ENCODE results near the gene FIZ1.

FIZ1 gene

DNA sequence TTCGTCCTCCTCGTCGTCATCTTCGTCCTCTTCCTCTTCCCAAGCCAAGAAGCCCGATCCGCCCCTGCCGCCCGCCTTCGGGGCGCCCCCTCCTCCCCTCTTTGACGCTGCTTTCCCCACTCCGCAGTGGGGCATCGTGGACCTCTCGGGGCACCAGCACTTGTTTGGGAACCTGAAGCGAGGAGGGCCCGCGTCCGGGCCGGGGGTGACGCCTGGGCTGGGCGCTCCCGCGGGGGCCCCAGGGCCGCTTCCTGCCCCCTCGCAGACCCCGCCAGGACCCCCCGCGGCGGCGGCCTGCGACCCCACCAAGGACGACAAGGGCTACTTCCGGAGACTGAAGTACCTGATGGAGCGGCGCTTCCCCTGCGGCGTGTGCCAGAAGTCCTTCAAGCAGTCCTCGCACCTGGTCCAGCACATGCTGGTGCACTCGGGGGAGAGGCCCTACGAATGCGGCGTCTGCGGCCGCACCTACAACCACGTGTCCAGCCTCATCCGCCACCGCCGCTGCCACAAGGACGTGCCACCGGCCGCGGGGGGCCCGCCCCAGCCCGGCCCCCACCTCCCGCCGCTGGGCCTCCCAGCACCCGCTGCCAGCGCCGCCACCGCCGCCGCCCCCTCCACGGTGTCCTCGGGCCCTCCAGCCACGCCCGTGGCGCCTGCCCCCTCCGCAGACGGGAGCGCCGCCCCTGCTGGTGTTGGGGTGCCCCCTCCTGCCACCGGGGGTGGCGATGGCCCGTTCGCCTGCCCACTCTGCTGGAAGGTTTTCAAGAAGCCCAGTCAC, 14.8 kb upstream of the FIZ1 start:
- DNase-seq (ENCODE audit: low read depth in 3 of 3), result no peak

- DNase-seq (ENCODE audit: low read depth in 3 of 3), result no peak
Observed at GRCh38 chr19:55613396-55613795, 14.1 kb upstream of the FIZ1 start.

DNA sequence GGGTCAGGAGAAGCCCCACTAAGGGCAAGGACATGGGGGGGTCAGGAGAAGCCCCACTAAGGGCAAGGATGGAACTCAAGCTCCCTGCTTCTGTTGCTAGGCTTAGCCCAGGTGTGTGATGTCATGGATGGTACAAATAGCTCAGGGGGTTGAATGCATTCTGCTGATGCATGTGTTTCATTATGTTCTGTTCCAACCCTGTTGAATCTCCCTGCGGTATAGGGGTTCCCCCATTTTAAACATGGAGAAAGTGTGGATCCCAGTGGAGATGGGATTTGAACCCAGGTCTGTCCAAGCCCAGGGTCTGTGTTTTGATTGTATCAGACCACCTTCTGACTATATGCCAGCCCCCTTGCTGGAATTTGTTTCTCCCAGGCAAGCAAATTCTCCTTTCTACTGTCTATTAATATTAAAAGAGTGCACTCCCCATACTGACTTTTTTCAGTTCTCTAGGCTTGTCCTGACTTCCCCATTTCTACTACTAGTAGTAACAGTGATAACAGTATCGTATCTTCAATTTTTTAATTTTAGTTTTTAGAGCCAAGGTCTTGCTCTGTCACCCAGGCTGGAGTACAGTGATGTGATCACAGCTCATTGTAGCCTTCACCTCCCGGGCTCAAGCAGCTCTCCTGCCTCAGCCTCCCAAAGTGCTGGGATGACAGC, 12.8 kb upstream of the FIZ1 start:
- DNase-seq (ENCODE audit: low read depth in 3 of 3), result no peak

DNA sequence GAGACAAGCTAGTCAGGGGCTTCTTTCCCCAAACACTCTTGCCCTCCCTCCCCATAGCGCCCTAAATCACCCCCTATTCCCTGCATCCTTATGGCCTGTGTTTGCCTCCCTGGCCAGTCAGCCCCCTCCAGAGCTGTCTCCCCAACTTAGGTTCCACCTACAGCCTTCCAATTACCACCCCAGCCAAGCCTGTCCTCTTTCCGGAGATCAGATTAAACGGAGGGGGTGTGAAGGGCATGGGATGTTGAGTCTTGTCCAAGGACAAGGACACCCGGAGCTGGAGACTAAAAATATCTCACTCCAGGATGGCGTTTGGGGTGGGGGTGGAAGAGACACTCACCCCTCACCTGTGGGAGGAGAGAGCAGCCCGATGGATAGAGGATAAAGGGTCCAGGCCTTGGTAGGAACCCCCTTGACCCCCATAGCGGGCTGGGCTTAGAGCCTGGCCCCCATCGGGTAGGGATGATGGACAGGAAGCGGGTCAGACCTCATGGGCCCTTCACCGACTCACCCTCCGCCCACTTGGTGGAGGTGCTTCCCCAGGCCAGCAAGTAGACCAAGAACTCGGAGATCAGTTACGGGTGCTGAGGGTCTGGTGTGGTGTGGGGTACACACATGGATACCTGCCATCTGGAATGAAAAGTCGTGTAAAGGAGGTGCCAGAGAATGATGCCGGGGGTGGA, 12.1 kb upstream of the FIZ1 start:
- DNase-seq (ENCODE audit: low read depth in 3 of 3), result no peak

- DNase-seq (ENCODE audit: low read depth in 3 of 3), result no peak
Observed at GRCh38 chr19:55609326-55609725, 10.0 kb upstream of the FIZ1 start.

DNA sequence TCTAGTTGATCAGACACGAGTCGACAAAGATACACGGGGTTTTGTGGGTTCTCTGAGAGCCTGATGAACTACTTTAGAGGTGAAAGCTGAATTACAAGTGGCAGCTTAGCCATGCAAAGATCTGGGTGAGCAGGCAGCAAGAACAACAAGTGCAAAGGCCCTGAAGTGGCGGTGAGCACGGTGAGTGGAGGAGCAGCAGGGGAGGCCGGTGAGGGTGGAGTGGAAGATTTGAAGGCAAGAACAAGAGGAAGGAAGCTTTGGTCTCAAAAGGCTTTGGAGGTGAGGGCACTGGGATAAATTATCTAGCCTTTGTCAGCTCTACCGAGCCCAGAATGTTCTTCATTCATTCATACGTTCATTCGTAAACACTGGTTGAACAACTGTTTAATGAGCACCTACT, 7.5 kb upstream of the FIZ1 start:
- DNase-seq (ENCODE audit: low read depth in 3 of 3), result no peak

- no peak for DNase-seq (ENCODE audit: low read depth in 3 of 3)
Observed at GRCh38 chr19:55606471-55606787, 7.1 kb upstream of the FIZ1 start.

GRCh38 chr19:55605637-55606470, 6.5 kb upstream of the FIZ1 start, which contains the start of gene ZNF865:
TSS of gene ZNF865 (plus strand) at chr19:55605647. CDS start at chr19:55613619, 7,972 bp downstream.
- DNase-seq (ENCODE audit: low read depth in 3 of 3), result peak; percentile 56 to 69 (median 62)

- peak; percentile 98 to 99 (median 99) for DNase-seq (ENCODE audit: low read depth in 3 of 3)
Observed at GRCh38 chr19:55605207-55605636, 5.9 kb upstream of the FIZ1 start.

DNA sequence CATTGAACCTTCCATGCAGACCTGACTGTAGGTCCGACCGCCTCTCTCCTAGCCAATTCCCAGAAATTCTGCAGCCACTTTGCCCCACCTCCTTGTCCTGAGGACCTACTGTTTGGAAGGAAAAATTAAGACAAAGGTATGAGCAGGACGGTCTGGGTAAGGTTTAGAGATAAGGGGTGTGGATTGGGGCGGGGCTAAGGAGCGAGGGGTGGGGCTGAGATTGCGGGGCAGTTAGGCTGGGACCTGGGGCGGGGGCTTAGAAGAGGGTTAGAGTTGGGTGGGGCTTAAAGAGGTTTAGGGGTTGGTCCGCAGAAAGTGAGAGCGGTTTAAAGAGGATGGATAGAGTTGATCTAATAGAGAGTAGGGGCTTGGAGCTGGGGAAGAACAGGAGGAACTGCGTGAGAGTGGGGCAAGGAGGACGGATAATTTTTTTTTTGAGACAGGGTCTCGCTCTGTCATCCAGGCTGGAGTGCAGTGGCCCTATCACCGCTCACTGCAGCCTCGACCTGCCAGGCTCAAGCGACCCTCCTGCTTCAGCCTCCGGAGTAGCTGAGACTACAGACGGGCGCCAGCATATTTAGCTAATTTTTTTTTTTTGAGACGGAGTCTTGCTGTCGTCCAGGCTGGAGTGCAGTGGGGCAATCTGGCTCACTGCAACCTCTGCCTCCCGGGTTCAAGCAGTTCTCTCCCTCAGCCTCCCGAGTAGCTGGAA, 4.4 kb upstream of the FIZ1 start:
- DNase-seq (ENCODE audit: low read depth in 3 of 3), result no peak

DNA sequence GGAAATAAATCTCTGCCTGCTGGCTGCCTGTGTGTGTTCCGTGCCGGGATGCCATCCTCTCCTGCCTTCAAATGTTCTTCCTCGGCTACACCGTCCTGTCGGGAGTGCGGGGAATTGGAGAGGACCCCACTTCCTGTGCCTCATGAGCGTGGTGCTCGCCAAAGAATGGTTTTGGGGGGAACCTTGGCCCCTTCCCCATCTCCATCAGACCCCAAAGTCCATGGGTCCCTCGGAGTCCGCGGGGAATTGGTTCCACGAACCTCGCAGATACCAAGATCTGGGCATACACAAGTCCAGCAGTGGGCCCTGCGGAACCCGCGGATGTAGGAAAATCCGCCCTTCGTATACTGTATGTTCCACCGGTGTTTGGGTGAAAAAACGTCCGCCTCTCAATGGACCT, 3.8 kb upstream of the FIZ1 start:
- DNase-seq (ENCODE audit: low read depth in 3 of 3), result no peak

DNA sequence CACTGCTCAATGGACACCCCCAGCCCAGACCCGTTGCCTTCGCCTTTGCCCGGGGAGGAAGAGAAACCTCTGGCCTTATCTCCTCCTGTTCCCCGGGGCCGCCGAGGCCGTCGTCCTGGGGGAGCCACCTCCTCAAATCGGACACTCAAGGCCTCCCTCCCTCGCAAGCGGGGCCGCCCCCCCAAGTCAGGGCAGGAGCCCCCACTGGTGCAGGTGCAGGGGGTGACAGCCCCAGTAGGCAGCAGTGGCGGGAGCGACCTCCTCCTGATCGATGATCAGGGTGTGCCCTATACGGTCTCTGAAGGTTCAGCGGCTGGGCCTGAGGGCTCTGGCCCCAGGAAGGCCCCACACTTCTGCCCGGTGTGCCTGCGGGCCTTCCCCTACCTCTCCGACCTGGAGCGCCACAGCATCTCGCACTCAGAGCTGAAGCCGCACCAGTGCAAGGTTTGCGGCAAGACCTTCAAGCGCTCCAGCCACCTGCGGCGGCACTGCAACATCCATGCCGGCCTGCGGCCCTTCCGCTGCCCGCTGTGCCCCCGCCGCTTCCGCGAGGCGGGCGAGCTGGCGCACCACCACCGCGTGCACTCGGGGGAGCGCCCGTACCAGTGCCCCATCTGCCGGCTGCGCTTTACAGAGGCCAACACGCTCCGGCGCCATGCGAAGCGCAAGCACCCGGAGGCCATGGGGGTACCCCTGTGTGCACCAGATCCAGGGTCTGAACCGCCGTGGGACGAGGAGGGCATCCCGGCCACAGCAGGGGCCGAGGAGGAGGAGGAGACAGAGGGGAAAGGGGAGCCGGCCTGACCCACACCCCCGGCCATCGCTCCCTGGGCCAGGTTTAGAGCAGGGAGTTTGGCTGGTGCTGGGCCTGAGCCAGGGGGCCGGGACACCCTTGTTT, 3.0 kb upstream of the FIZ1 start:
- no peak for DNase-seq (ENCODE audit: low read depth in 3 of 3)

DNA sequence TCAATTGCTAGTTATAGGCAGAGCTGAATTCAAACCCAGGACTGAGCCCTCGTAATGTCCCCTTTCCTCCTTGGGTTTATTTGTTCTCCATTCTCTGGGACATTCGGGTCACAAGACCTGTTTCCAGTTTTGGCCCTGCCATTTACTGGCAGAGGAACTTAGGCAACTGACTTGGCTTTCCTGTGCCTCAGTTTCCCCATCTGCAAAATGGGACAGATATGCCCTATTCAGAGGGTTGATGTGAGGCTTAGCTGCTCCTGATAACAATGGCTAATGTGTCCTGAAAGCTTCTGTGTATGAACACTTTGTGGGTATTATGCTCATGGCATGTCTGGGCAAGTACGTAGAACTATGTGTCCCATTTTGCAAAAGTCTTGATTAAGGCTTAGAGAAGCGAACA, 1.8 kb upstream of the FIZ1 start:
- DNase-seq (ENCODE audit: low read depth in 3 of 3), result no peak

- no peak for DNase-seq (ENCODE audit: low read depth in 3 of 3)
Observed at GRCh38 chr19:55600662-55601028, 1.3 kb upstream of the FIZ1 start.

DNA sequence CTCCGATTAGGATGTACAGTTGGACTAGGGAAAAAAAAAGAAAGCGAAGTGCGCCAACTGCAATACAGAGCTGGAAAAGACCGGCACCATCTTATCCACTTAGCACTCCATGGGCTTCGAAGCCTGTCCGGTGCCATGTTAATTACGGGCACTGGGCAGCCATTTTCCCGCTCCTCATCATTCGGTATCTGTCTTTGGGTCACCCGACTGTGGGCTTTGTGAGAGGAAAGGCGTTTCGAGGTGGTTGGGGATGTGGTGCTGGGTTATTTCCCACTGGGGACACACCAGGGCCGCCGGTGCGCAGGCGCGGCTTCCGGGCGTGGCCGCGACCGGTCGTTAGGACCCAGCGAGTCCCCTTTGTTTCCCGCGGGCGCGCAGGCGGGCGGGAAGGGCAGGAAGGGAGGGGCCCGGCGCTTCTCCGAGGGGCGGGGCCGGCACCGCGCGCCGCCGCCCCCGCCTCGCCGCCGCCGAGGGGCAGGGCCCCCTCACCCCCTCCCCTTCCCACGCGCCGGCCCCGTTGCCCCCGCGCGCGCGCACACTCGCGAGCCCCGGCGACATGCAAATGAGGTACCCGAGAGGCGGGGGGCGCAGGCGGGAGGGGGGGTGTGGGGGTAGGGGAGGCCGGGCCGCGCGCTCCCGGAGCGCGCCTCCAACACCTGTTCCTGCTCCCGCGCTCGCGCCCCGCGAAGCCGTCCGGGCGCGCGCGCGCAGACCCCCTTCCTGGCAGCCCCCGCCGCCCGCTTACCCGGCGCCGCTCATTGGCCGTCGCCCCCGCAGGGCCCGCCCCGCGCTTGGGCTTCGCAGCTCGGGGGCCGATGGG, 735 bp upstream of the FIZ1 start, which contains the start of gene ZNF524:
ZNF524 (plus strand) TSS at position 447 of the 820 bp plus-strand sequence. CDS start 1,825 bp downstream, outside the sequence.
- peak; percentile 65 to 79 (median 72) for DNase-seq (ENCODE audit: low read depth in 3 of 3)

DNA sequence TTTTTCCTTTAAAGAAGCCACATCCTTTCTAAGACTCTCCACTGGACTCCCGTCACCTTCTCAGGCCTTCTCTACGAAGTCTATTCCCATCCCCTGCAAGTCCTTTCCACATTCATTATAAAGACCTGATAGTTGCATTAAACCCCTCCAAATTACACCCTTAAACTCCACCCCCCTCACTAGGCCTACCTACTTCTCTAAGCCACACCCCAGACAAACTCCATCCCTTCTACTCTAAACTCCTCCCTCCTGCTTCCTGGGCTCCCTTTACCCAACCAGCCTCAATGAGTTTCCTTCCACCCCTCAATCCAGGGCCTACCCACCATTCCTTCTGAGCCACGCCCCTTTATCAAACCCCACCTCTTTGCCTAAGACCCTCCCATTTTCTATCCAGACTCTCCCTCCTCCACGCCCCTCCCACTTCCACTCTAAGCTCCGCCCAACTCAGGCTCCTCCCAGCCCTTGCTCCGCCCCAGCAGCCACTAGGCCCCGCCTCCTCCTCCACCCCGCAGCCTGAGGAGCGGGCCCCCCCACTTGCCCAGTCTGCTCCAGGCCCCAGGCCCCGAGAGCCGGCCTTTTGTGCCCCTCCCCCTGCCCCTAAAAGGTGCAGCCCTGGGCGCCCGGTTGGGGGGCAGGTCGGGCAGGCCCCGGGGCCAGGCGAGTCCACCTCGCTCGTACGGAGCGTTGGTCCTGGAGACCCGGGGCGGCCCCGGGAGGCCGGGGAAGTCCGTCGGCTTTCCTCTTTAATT, 424 bp downstream of the FIZ1 start:
- peak; percentile 87 to 90 (median 88) for DNase-seq (ENCODE audit: low read depth in 3 of 3)

GRCh38 chr19:55598034-55598433, 1.3 kb downstream of the FIZ1 start:
- DNase-seq (ENCODE audit: low read depth in 3 of 3), result no peak

DNA sequence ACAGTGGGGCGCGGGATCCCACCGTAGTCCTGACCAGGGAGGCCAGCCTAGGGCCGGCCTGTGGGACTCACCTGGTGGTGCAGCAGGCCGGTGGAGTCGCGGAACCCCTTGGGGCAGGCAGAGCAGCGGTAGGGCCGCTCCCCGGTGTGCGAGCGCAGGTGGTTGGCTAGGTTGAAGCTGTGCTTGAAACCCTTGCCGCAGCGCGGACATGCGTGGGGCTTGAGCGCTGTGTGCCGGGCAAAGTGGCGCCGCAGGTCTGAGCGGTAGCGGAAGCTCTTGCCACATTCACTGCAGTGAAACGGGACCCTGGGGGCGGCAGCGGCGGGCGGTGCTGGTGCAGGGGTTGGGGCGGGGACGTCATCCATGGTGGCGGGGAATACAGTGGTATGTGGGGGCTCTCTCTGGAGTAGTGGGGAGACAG, 1.8 kb downstream of the FIZ1 start:
- DNase-seq (ENCODE audit: low read depth in 3 of 3), result no peak

DNA sequence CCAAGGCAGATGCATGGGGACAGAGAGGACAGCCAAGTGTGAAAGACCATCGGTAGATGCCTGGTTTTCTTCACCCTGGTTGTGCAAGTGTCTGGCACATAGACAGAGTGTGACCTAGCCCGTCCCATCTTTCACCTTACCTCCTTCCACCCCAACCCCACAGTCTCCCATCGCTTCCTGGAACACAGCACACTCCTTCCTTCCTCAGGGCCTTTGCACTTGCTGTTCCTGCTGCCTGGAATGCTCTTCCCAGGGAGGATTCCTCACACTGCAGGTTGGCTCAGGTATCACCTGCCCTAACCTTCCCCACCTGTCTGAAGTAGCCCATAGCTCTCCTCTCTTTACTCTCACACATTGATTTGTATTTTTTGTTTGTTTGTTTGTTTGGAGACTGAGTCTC, 3.0 kb downstream of the FIZ1 start:
- DNase-seq (ENCODE audit: low read depth in 3 of 3), result no peak
